ENCODE measurements around the gene CDKL4.

- no peak for TF ChIP-seq CTCF (IDR thresholded peaks at IDR 0.05)
- no peak for TF ChIP-seq POLR2A (IDR thresholded peaks at IDR 0.05)
These were observed 63.5 kb downstream of the CDKL4 start for GRCh38 chr2:39179974-39180960.

All from thyroid gland (tissue), 4 donors.